Stimulated activated naive CD8-positive, alpha-beta T cell treated with anti-CD3 and anti-CD28 coated beads, Interleukin-15, Interleukin-2, amounts not matched to agents 100 ng/mL and 50 ng/mL, for 24 hours (primary cell): ENCODE results near the gene SCAF1.

Experiments
- H3K27ac Mint-ChIP-seq: one replicate; pipeline ENCODE4 v1.8.0; 2021; ENCODE audit warnings: mild to moderate bottlenecking, mixed read lengths
- H3K27me3 Mint-ChIP-seq: one replicate; pipeline ENCODE4 v1.8.0; 2021; ENCODE audit warnings: mixed read lengths
- H3K36me3 Mint-ChIP-seq: one replicate; pipeline ENCODE4 v1.8.0; 2021; ENCODE audit warnings: low read depth, mixed read lengths
- H3K4me1 Mint-ChIP-seq: one replicate; pipeline ENCODE4 v1.8.0; 2021; ENCODE audit warnings: low read depth, mixed read lengths
- H3K4me3 Mint-ChIP-seq: one replicate; pipeline ENCODE4 v1.8.0; 2021; ENCODE audit warnings: mild to moderate bottlenecking, mixed read lengths
- H3K9me3 Mint-ChIP-seq: one replicate; pipeline ENCODE4 v1.8.0; 2021; ENCODE audit warnings: mixed read lengths

The SCAF1 gene

GRCh38 chr19:49641688-49642491 lies at the start of gene SCAF1:
TSS of gene SCAF1 (plus strand) at chr19:49642209. CDS start at chr19:49645027, 2,818 bp downstream.
- peak within 1 kb of the TSS; percentile 98 for H3K4me3 Mint-ChIP-seq
- H3K9me3 Mint-ChIP-seq = no peaks in the 10 kb centered on the region
- peaks cover 52% of the 10 kb centered on the region for H3K4me1 Mint-ChIP-seq
- H3K27me3 Mint-ChIP-seq = no peaks in the 10 kb centered on the region
- H3K36me3 Mint-ChIP-seq = peaks cover 4% of the 10 kb centered on the region
- H3K27ac Mint-ChIP-seq = peak within 1 kb of the TSS; percentile 99

GRCh38 chr19:49592486-49593232 lies 49.4 kb upstream of the SCAF1 start:
- Mint-ChIP-seq H3K4me1 (peaks cover 34% of the 10 kb centered on the region), H3K27me3 (no peaks in the 10 kb centered on the region), H3K27ac (peak overlapping the region; percentile 92), H3K36me3 (peaks cover 11% of the 10 kb centered on the region), H3K9me3 (no peaks in the 10 kb centered on the region), H3K4me3 (peak overlapping the region; percentile 94)

- Mint-ChIP-seq H3K9me3 (no peaks in the 10 kb centered on the region), H3K27ac (peak overlapping the region; percentile 92), H3K27me3 (no peaks in the 10 kb centered on the region)
Observed at GRCh38 chr19:49593233-49594113, 48.5 kb upstream of the SCAF1 start.

GRCh38 chr19:49594157-49594992 lies 47.6 kb upstream of the SCAF1 start:
- no peaks in the 10 kb centered on the region for H3K9me3 Mint-ChIP-seq
- H3K27me3 Mint-ChIP-seq = no peaks in the 10 kb centered on the region
- peak overlapping the region; percentile 92 for H3K27ac Mint-ChIP-seq
- H3K36me3 Mint-ChIP-seq = peaks cover 15% of the 10 kb centered on the region
- peaks cover 24% of the 10 kb centered on the region for H3K4me1 Mint-ChIP-seq
- H3K4me3 Mint-ChIP-seq = peak overlapping the region; percentile 94

More at GRCh38 chr19:49593233-49594113, 48.5 kb upstream of the SCAF1 start:
- H3K4me1 Mint-ChIP-seq = peaks cover 30% of the 10 kb centered on the region
- H3K36me3 Mint-ChIP-seq = peaks cover 11% of the 10 kb centered on the region
- H3K4me3 Mint-ChIP-seq = peak overlapping the region; percentile 94

GRCh38 chr19:49594993-49595818 lies 46.8 kb upstream of the SCAF1 start:
- H3K27ac Mint-ChIP-seq = no peak overlapping the region
- H3K27me3 Mint-ChIP-seq = no peaks in the 10 kb centered on the region
- H3K36me3 Mint-ChIP-seq = peaks cover 20% of the 10 kb centered on the region
- no peaks in the 10 kb centered on the region for H3K9me3 Mint-ChIP-seq
- peaks cover 17% of the 10 kb centered on the region for H3K4me1 Mint-ChIP-seq
- no peak overlapping the region for H3K4me3 Mint-ChIP-seq

- peaks cover 24% of the 10 kb centered on the region for H3K36me3 Mint-ChIP-seq
- peaks cover 15% of the 10 kb centered on the region for H3K4me1 Mint-ChIP-seq
- H3K27me3 Mint-ChIP-seq = no peaks in the 10 kb centered on the region
- no peaks in the 10 kb centered on the region for H3K9me3 Mint-ChIP-seq
- H3K4me3 Mint-ChIP-seq = no peak overlapping the region
- H3K27ac Mint-ChIP-seq = no peak overlapping the region
Observed at GRCh38 chr19:49595819-49596404, 46.1 kb upstream of the SCAF1 start.

GRCh38 chr19:49596407-49596806 lies 45.6 kb upstream of the SCAF1 start:
- Mint-ChIP-seq H3K36me3 (peaks cover 27% of the 10 kb centered on the region), H3K27ac (no peak overlapping the region), H3K4me3 (no peak overlapping the region), H3K9me3 (no peaks in the 10 kb centered on the region), H3K27me3 (no peaks in the 10 kb centered on the region), H3K4me1 (peaks cover 18% of the 10 kb centered on the region)

GRCh38 chr19:49596954-49597702 lies 44.9 kb upstream of the SCAF1 start:
- Mint-ChIP-seq H3K9me3 (no peaks in the 10 kb centered on the region), H3K27me3 (no peaks in the 10 kb centered on the region), H3K4me1 (peaks cover 18% of the 10 kb centered on the region), H3K27ac (no peak overlapping the region), H3K36me3 (peaks cover 27% of the 10 kb centered on the region), H3K4me3 (no peak overlapping the region)

GRCh38 chr19:49597703-49597974 lies 44.4 kb upstream of the SCAF1 start:
- H3K36me3 Mint-ChIP-seq = peaks cover 27% of the 10 kb centered on the region
- H3K4me3 Mint-ChIP-seq = no peak overlapping the region
- H3K9me3 Mint-ChIP-seq = no peaks in the 10 kb centered on the region
- no peaks in the 10 kb centered on the region for H3K27me3 Mint-ChIP-seq
- H3K27ac Mint-ChIP-seq = no peak overlapping the region
- peaks cover 18% of the 10 kb centered on the region for H3K4me1 Mint-ChIP-seq

- peaks cover 21% of the 10 kb centered on the region for H3K36me3 Mint-ChIP-seq
- no peaks in the 10 kb centered on the region for H3K27me3 Mint-ChIP-seq
- peaks cover 3% of the 10 kb centered on the region for H3K4me1 Mint-ChIP-seq
- H3K9me3 Mint-ChIP-seq = no peaks in the 10 kb centered on the region
- H3K27ac Mint-ChIP-seq = peak overlapping the region; percentile 65
- no peak overlapping the region for H3K4me3 Mint-ChIP-seq
Observed at GRCh38 chr19:49599378-49600295, 42.4 kb upstream of the SCAF1 start.

- H3K27ac Mint-ChIP-seq = no peak overlapping the region
Observed at GRCh38 chr19:49601482-49602038, 40.4 kb upstream of the SCAF1 start.

GRCh38 chr19:49602806-49603205 lies 39.2 kb upstream of the SCAF1 start:
- peaks cover 21% of the 10 kb centered on the region for H3K36me3 Mint-ChIP-seq
- peaks cover 6% of the 10 kb centered on the region for H3K4me1 Mint-ChIP-seq
- H3K27me3 Mint-ChIP-seq = no peaks in the 10 kb centered on the region
- H3K27ac Mint-ChIP-seq = no peak overlapping the region
- no peak overlapping the region for H3K4me3 Mint-ChIP-seq
- H3K9me3 Mint-ChIP-seq = no peaks in the 10 kb centered on the region

More at GRCh38 chr19:49601482-49602038, 40.4 kb upstream of the SCAF1 start:
- no peaks in the 10 kb centered on the region for H3K9me3 Mint-ChIP-seq
- no peaks in the 10 kb centered on the region for H3K27me3 Mint-ChIP-seq
- no peak overlapping the region for H3K4me3 Mint-ChIP-seq
- peaks cover 6% of the 10 kb centered on the region for H3K4me1 Mint-ChIP-seq
- H3K36me3 Mint-ChIP-seq = peaks cover 21% of the 10 kb centered on the region
